HG02885 (cell line): Measurements from ENCODE around the gene NARS2.

Source experiments
- ATAC-seq: cut with Tn5 transposase; IDR thresholded peaks from one replicate; pipeline ENCODE4 v1.9.1; 2021; ENCODE audit warnings: mild to moderate bottlenecking; ENCODE audit not compliant: unreplicated experiment, poor library complexity

The NARS2 gene

GRCh38 chr11:78395597-78395996, 179.1 kb downstream of the NARS2 start:
- no peak for ATAC-seq

GRCh38 chr11:78392854-78393253, 181.8 kb downstream of the NARS2 start:
- ATAC-seq: no peak

- ATAC-seq: no peak
Measured at GRCh38 chr11:78391424-78391823, 183.2 kb downstream of the NARS2 start.

- no peak for ATAC-seq
Measured at GRCh38 chr11:78390809-78391208, 183.9 kb downstream of the NARS2 start.

- ATAC-seq: no peak
Measured at GRCh38 chr11:78386215-78386941, 188.3 kb downstream of the NARS2 start.
